KOPT-K1 (cell line): ENCODE data around the gene KCNH1.

Source experiments
- H3K27ac ChIP-seq: fragments of 200-600 bp; sonication (generic); 2 replicates; pipeline ENCODE4 v1.5.1; 2016; ENCODE audit warnings: antibody characterized with exemption, mild to moderate bottlenecking, low read depth, low read length; ENCODE audit not compliant: poor library complexity, severe bottlenecking
- H3K36me3 ChIP-seq: fragments of 200-600 bp; sonication (generic); 2 replicates; pipeline ENCODE4 v1.5.1; 2017; ENCODE audit warnings: antibody characterized with exemption, mild to moderate bottlenecking, low read length, moderate library complexity; ENCODE audit not compliant: insufficient read depth
- H3K9me3 ChIP-seq: fragments of 200-600 bp; sonication (generic); 2 replicates; pipeline ENCODE4 v1.5.1; 2017; ENCODE audit warnings: antibody characterized with exemption, low read length, mild to moderate bottlenecking; ENCODE audit not compliant: insufficient read depth, poor library complexity, severe bottlenecking

KCNH1 gene

DNA sequence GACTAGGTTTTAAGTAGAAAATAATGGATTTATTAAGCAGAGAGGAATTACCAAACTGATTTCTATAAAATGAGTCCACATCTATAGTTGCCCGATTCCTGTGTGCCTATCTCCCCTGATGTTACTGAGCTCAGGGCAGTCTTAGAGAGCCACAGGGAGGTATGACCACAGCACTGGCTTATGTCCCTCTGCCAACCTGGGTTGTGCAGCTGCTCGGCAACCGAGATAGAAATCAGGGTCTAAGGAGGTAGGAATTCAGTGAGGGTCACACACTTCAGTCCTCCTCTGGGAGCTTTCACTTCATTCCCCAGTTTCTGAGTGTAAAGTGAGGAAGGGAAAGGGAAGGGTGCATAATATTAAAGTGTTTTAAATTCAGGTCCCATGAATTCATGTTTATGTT is 386.8 kb downstream of the KCNH1 start:
- H3K27ac ChIP-seq, result no peak overlapping the region
- H3K9me3 ChIP-seq, result no peaks in the 10 kb centered on the region
- H3K36me3 ChIP-seq, result no peaks in the 10 kb centered on the region

DNA sequence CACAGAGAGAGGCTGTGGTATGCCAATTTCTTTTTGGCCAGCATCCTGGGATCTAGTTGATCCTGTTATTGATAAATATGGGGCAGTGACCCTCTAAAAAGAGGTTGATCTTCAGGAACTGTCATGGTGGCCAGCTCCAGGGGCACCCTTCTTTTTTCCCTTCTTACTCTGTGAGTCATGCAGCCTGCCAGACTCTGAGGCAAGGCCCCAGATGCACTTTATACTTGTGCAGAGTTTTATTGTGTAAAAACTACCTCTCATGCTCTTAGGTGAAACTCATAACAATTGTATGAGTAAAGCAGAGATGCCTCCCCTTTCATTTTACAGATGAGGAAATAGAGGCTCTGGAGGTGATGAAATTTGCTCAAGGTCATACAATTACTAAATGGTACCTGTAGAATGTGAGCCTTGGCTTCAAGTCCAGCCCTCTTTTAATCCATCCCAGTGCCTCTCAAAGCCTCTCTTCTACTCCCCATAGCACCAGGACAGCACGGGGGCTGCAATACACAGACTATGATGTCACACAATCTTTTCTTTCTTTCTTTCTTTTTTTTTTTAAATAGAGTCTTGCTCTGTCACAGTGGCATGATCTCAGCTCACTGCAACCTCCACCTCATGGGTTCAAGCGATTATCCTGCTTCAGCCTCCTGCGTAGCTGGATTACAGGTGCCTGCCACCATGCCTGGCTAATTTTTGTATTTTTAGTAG is 387.8 kb downstream of the KCNH1 start:
- Histone ChIP-seq H3K27ac (no peak overlapping the region), H3K9me3 (no peaks in the 10 kb centered on the region)

DNA sequence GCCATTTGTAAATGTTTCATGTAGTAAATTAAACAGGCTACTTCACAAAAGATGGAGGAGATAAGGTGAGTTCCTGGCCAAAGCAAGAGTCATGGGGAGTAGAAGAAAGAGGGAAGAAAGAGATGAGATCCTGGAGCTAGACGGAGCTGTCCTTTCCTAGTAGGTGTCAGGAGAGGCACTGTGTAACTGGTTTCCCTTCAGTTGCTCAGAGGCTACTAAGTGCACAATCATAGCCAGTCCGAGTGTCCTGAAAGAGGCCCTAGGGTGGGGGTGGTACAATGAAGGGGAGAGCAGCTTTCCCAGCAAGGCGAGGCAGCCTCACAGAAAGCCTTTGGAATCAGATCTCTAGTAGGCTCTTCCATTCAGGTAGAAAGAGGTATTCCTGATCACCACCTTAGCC is 390.9 kb downstream of the KCNH1 start:
- Histone ChIP-seq H3K36me3 (no peaks in the 10 kb centered on the region), H3K27ac (no peak overlapping the region), H3K9me3 (no peaks in the 10 kb centered on the region)

More for the DNA sequence above, 387.8 kb downstream of the KCNH1 start:
- no peaks in the 10 kb centered on the region for H3K36me3 ChIP-seq

DNA sequence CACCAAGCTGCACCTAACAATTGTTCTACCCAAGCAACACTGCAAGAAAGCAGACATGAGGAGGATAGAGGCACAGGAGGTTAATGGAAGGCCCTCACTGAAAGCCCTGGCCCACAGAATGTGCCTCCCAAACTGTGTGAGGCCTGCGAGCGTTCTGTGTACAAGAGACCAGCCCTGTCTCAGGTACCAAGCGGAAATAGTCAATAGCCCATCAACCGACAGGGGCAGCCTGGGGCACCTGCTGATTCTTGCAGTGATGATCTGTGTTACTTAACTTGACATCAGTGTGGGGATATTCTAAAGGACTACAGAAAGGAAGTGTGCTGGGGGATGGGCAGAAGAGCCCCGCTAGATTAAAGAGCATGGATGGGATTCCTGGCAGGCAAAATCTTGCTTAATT is 392.4 kb downstream of the KCNH1 start:
- no peaks in the 10 kb centered on the region for H3K36me3 ChIP-seq
- no peak overlapping the region for H3K27ac ChIP-seq
- no peaks in the 10 kb centered on the region for H3K9me3 ChIP-seq

DNA sequence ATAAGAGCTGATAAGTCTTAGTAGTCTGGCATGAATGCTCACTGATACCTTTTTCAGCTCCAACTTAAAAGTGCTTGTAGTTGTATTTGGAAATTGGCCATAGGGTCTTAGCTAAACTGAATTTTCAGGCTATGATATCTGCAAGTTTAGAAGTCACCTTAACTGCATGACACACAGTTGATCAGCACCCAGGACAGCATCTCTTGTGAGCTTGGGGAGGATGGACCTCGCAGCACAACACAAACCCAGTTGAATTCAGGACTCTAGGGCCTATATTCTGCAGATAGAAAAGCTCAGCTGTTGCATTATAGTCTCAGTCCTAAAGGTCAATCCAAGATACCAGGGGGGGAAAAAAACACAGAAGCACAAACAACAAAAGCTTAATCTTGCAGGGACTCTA is 394.3 kb downstream of the KCNH1 start:
- no peaks in the 10 kb centered on the region for H3K9me3 ChIP-seq
- H3K27ac ChIP-seq, result no peak overlapping the region
- no peaks in the 10 kb centered on the region for H3K36me3 ChIP-seq

DNA sequence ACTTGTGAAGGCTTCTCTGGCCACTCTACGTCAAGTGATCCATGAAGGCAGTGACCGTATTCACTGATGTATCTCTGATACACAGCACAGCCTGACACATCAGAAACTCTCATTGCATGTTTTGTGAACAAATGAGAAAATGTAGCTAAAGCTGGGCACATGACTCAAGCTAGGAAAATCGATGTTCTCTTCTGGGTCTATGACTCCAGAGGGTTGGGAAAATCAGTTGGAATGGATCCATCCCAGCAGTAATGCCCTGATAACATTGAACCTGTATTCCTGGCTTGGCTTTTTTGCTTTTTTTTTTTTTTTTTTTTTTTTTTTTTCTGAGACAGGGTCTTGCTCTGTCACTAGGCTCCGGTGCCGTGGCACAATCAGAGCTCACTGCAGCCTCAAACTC is 395.7 kb downstream of the KCNH1 start:
- H3K27ac ChIP-seq, result no peak overlapping the region

DNA sequence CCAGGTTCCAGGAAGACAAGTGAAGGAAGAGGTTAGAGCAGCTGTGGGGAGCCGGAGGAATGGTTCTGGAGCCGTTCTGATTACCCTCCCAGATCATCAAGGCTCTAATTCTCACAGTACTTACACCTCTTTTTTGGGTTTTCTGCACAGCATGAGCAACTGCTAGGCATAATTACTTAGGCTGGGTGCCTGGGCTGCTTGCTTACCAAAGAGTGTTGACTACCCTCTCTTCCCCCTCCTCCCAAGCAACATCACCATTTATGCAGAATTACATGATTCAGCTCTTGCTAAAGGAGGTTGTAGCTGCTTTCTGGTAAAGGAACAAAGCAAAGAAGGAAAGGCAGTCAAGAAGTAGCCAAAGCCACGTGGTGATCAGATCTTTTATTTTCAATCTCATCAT is 397.2 kb downstream of the KCNH1 start:
- no peaks in the 10 kb centered on the region for H3K36me3 ChIP-seq
- no peaks in the 10 kb centered on the region for H3K9me3 ChIP-seq
- H3K27ac ChIP-seq, result no peak overlapping the region

More for the DNA sequence above, 395.7 kb downstream of the KCNH1 start:
- no peaks in the 10 kb centered on the region for H3K9me3 ChIP-seq
- H3K36me3 ChIP-seq, result no peaks in the 10 kb centered on the region

DNA sequence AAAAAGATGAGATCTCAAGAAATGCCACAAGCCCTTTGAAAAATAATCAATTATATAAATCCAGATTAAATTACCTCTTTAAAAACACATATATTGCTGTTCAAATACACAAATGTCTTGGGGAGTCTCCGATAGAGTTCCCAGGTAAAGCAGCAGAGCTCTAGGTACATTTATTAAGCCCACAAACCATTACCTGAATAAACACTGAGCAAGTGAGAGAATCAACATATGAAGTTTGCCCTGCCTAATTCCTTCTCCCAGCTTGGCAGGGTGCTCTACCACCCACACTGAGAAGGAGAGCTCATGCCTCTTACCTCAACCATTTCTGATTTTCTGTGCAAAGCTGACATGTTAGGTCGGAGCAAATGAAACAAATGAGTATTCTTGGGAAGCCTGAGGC is 402.4 kb downstream of the KCNH1 start:
- Histone ChIP-seq H3K36me3 (no peaks in the 10 kb centered on the region), H3K9me3 (no peaks in the 10 kb centered on the region), H3K27ac (no peak overlapping the region)

DNA sequence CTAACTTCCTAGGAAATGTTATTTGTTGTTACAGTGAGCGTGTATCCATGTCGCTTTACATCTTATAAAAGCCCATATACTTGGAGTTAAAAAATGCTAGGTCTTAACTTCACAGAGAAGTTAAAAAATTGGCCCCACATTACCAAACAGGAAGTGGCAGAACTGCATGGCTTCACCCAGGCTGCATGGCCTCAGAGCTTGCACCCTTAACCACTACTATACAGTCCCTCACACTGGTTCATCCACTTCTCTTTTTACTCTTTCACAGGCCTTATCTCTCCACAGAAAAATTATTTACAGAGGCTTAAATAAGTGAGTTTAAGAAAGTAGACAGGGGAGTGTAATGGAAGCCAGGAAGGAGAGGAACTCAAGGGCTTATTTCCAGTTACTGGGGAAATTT is 402.8 kb downstream of the KCNH1 start:
- H3K36me3 ChIP-seq, result no peaks in the 10 kb centered on the region
- H3K27ac ChIP-seq, result no peak overlapping the region
- H3K9me3 ChIP-seq, result no peaks in the 10 kb centered on the region

DNA sequence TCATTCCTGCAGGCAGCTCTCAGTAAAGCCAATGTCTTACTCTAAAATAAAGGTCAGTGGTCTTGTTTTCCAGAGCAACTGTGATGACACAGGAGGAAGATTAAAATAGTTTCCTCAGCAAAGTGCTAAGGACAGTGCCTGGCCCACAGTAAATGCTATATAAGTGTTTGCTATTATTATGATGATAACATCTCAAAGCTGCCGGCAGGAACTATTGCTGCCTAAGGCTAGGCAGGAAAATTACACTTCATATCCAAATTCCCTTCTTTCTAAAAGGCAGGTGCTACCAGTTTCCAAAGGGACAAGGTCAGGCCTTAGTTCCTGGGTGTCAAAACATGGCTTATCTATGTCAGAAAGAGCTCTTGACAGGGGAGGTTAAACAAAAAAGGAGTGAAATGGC is 403.9 kb downstream of the KCNH1 start:
- Histone ChIP-seq H3K9me3 (no peaks in the 10 kb centered on the region), H3K27ac (no peak overlapping the region), H3K36me3 (no peaks in the 10 kb centered on the region)

DNA sequence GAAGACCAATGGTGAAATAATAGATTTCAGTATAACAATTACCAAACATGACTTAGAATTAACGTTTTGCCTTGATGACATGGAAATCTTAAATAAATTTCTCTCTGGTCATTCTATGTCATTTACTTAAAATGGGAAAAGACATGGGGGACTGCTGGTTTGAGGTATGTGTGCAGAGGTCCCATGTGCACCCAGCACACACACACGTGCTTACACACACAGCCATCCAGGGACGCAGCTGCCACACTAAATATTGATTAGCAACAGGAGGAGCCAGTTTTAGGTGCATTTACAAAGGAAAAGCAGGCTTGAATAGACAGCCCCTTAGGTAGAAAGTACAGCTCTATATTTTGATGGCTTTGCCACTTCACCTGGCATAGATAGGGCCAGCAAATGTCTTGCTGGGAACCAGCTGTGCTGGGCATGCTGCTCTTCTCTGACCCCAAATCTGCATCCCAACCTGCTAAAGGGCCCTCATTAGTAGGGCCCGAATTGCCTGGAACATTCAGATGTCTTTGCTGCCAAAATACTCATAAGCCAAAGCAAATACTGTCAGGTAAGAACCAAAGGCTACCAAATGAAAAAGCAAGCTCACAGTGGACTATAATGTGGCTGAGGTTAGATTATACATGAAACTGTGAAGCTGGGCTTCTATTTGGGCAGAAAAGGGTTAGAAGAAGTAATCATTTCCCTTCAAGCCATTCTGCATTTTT is 405.4 kb downstream of the KCNH1 start:
- Histone ChIP-seq H3K9me3 (no peaks in the 10 kb centered on the region), H3K36me3 (no peaks in the 10 kb centered on the region), H3K27ac (no peak overlapping the region)

DNA sequence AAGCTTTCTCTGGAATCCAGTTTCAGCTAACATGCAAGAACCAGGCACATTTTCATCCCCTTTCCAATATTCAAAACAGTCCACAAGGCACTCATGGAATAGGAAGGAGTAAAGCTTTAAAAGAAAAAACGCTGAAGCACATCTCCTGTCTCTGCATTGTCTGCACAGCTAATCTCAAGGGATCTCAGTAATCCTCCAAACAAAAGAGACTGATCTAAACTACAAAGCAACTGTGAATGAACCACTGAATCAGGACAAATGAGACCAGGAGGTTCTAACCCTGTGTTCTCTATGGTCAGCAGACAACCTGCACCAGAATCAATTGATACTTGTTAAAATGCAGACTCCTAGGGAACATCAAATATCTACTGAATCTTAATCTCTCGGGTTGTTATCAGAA is 406.2 kb downstream of the KCNH1 start:
- Histone ChIP-seq H3K27ac (no peak overlapping the region), H3K36me3 (no peaks in the 10 kb centered on the region), H3K9me3 (no peaks in the 10 kb centered on the region)

DNA sequence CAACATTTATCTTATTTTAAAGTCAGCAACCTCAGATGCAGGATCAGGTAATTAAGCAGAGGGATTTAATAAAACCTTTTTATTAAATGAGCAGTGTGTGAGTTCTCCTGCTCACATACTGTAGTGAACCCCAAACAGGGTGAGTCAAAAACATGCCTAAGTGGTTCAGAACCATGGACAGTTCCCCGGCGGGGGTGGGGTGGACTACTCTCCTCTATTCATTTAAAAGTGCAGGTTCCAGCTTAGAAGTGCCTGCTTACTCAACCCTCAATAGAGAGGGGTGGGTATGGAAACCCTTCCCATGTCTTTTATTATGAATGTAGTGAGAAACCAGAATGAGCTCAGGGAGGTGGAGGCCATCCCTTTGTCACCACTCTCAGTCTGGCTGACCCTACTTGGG is 407.3 kb downstream of the KCNH1 start:
- Histone ChIP-seq H3K27ac (no peak overlapping the region), H3K36me3 (no peaks in the 10 kb centered on the region), H3K9me3 (no peaks in the 10 kb centered on the region)

DNA sequence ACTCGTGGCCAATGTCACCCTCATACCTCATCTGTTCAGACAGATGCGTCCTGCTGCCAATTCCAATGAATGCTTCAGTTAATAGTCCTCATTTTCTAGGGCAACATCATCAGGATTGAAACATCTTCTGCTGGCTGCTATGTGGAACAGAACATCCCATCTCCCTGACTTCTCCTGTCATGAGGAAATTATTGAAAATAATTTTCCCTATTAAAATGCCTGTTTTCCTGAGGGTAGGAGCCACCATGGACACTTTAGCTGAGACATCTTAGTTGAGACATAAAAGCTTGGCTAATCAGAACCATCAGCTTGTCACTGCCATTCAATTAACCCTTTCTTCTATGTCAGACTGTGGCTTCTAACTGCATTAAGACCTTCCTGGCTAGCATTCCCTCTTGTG is 409.2 kb downstream of the KCNH1 start:
- Histone ChIP-seq H3K9me3 (no peaks in the 10 kb centered on the region), H3K36me3 (no peaks in the 10 kb centered on the region), H3K27ac (no peak overlapping the region)

DNA sequence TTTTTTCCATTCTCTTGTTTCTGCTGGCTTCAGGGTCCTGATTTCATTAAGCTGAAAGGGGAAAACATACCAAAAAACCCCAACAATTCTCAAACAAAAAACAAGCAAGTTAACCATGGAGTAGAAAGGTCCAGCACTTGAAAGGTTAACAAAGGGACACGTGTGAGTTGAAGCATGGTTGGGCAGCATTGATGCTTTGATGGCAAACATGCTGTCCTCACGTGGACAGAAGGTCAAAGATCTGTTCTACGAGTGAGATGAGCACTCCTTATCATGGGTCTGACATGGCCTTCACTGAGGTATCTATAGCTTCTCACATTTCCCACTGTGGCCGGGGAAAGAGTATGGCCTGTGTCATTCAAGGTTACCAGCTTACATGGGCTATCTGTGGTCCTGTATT is 410.3 kb downstream of the KCNH1 start:
- H3K36me3 ChIP-seq, result no peaks in the 10 kb centered on the region
- H3K27ac ChIP-seq, result no peak overlapping the region
- H3K9me3 ChIP-seq, result no peaks in the 10 kb centered on the region
